ENCODE data around the gene APOC4. TPM values are rescaled to one million over a fixed set of nuclear protein-coding genes. Genes with fewer than 3 reads are reported as not detected.

The APOC4 gene
- total RNA-seq, 1 donor = not detected

DNA sequence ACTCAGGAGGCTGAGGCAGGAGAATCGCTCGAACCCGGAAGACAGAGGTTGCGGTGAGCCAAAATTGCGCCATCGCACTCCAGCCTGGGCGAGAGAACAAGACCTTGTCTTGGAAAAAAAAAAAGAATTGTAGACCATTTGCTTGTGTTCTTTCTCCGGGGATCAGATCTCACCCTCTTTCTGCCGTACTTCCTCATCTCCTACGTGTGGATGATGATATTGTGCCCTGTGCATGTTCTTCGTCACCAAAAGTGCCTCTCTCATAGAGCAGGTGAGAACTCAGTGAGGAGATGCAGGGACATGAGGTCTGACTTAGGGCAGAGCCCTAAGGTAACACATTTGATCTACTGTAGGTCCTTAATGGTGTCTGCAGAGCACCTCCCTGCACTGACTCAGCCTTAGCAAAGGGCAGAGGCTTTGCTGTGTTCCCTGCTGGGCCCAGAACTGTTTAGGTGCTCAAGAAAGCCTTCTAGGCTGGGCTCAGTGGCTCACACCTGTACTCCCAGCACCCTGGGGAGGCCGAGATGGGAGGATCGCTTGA is 5.1 kb downstream of the APOC4 start:
- Histone ChIP-seq H3K4me3 (ENCODE audit: low read length) (no peak overlapping the region), H3K27me3 (ENCODE audit: insufficient read depth, low read length) (no peaks in the 10 kb centered on the region), H3K4me1 (ENCODE audit: insufficient read depth, low read length) (peaks cover 15% of the 10 kb centered on the region), H3K9me3 (ENCODE audit: low read depth, low read length) (no peaks in the 10 kb centered on the region)

GRCh38 chr19:44948237-44948636 is 6.2 kb downstream of the APOC4 start:
- H3K4me1 ChIP-seq (ENCODE audit: insufficient read depth, low read length) = peaks cover 15% of the 10 kb centered on the region
- H3K9me3 ChIP-seq (ENCODE audit: low read depth, low read length) = no peaks in the 10 kb centered on the region
- H3K4me3 ChIP-seq (ENCODE audit: low read length) = no peak overlapping the region
- no peaks in the 10 kb centered on the region for H3K27me3 ChIP-seq (ENCODE audit: insufficient read depth, low read length)

- Histone ChIP-seq H3K4me1 (ENCODE audit: insufficient read depth, low read length) (peaks cover 14% of the 10 kb centered on the region), H3K4me3 (ENCODE audit: low read length) (no peak overlapping the region), H3K27me3 (ENCODE audit: insufficient read depth, low read length) (no peaks in the 10 kb centered on the region), H3K9me3 (ENCODE audit: low read depth, low read length) (no peaks in the 10 kb centered on the region)
These were observed 6.8 kb downstream of the APOC4 start for GRCh38 chr19:44948763-44949374.

DNA sequence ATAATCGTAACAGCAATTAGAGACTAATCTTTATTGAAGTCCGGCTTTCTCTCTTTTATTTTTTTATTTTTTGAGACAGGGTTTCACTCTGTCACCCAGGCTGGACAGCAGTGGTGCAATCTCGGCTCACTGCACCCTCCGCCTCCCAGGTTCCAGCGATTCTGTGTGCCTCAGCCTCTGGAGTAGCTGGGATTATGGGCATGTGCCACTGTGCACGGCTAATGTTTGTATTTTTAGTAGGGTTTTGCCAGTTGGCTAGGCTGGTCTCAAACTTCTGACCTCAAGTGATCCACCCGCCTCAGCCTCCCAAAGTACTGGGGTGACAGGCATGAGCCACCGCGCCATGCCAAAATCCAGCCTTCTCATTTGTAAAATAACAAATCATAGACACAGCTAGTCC is 7.5 kb downstream of the APOC4 start:
- H3K9me3 ChIP-seq (ENCODE audit: low read depth, low read length) = no peaks in the 10 kb centered on the region
- H3K4me1 ChIP-seq (ENCODE audit: insufficient read depth, low read length) = peaks cover 16% of the 10 kb centered on the region
- H3K27me3 ChIP-seq (ENCODE audit: insufficient read depth, low read length) = no peaks in the 10 kb centered on the region
- H3K4me3 ChIP-seq (ENCODE audit: low read length) = no peak overlapping the region

DNA sequence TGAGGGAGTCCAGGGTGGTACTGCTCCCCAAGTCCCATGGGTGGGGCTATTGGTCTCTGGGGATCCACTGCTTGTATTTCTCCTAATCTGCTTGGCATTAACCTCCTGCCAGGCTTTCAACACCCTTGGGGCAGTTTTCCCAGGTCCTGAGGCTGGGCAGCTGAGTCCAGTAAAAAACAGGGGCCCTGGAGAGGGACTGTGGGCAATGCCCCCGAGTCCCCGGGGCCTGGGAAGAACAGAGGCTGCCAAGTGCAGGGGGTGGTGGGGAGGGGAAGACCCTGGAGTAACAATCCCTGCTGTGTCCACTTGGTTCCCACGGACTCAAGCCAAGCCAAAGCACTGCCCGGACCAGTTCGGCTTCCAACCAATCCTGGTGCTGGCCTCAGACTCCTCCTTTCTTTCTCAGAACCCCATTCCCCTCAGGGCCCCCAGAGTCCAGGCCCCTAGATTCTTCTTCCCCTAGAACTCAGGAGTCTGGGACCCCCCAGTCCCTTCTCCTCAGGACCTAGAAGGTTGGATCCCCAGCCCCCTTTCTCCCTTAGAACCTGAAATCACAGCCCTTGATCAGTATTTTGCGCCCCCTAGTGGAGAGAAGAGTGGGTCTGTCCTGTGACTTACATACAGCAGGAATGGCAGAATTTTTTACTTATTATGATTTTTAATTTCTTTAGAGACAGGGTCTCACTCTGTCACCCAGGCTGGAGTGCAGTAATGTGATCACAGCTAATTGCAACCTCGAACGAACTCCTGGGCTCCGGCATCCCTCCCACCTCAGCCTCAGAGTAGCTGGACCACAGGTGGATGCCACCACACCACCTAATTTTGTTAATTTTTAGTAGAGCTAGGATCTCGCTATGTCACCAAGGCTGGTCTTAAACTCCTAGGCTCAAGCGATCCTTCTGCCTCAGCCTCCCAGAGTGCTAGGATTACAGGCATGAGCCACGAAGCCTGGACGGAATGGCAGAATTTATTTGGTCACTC is 9.4 kb downstream of the APOC4 start:
- no peaks in the 10 kb centered on the region for H3K27me3 ChIP-seq (ENCODE audit: insufficient read depth, low read length)
- no peak overlapping the region for H3K4me3 ChIP-seq (ENCODE audit: low read length)
- peaks cover 25% of the 10 kb centered on the region for H3K4me1 ChIP-seq (ENCODE audit: insufficient read depth, low read length)
- no peaks in the 10 kb centered on the region for H3K9me3 ChIP-seq (ENCODE audit: low read depth, low read length)

DNA sequence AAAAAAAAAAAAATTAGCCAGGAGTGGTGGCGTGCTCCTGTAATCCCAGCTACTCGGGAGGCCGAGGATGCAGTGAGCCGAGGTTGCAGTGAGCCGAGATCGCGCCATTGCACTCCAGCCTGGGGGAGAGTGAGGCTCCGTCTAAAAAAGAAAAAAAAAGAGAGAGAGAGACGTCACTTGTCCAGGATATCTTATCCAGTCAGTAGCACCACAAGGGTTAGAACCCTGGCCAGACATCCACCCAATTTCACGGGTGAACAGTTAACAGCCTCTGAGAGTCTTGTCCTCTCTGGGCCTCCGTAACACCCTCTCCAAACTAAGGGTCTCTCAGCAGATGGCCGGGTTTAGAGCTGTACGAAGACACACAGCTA is 12.2 kb downstream of the APOC4 start:
- Histone ChIP-seq H3K27me3 (ENCODE audit: insufficient read depth, low read length) (no peaks in the 10 kb centered on the region), H3K4me1 (ENCODE audit: insufficient read depth, low read length) (peaks cover 43% of the 10 kb centered on the region), H3K4me3 (ENCODE audit: low read length) (peak overlapping the region; percentile 98), H3K9me3 (ENCODE audit: low read depth, low read length) (no peaks in the 10 kb centered on the region)

GRCh38 chr19:44954649-44955504 is 12.8 kb downstream of the APOC4 start, which contains the start of gene CLPTM1:
TSS of gene CLPTM1 (plus strand) at chr19:44955380. CDS start at chr19:44955396, 16 bp downstream.
- H3K4me3 ChIP-seq (ENCODE audit: low read length) = peak within 1 kb of the TSS; percentile 98
- peaks cover 49% of the 10 kb centered on the region for H3K4me1 ChIP-seq (ENCODE audit: insufficient read depth, low read length)
- H3K9me3 ChIP-seq (ENCODE audit: low read depth, low read length) = no peaks in the 10 kb centered on the region
- H3K27me3 ChIP-seq (ENCODE audit: insufficient read depth, low read length) = no peaks in the 10 kb centered on the region

- H3K4me3 ChIP-seq (ENCODE audit: low read length) = peak overlapping the region; percentile 98
- H3K27me3 ChIP-seq (ENCODE audit: insufficient read depth, low read length) = no peaks in the 10 kb centered on the region
- no peaks in the 10 kb centered on the region for H3K9me3 ChIP-seq (ENCODE audit: low read depth, low read length)
- H3K4me1 ChIP-seq (ENCODE audit: insufficient read depth, low read length) = peaks cover 56% of the 10 kb centered on the region
These were observed 13.7 kb downstream of the APOC4 start for GRCh38 chr19:44955505-44956439.

GRCh38 chr19:44957526-44957925 is 15.5 kb downstream of the APOC4 start:
- no peak overlapping the region for H3K4me3 ChIP-seq (ENCODE audit: low read length)
- H3K4me1 ChIP-seq (ENCODE audit: insufficient read depth, low read length) = peaks cover 65% of the 10 kb centered on the region
- H3K27me3 ChIP-seq (ENCODE audit: insufficient read depth, low read length) = no peaks in the 10 kb centered on the region
- H3K9me3 ChIP-seq (ENCODE audit: low read depth, low read length) = no peaks in the 10 kb centered on the region

GRCh38 chr19:44958090-44958489 is 16.1 kb downstream of the APOC4 start:
- H3K27me3 ChIP-seq (ENCODE audit: insufficient read depth, low read length) = no peaks in the 10 kb centered on the region
- peaks cover 65% of the 10 kb centered on the region for H3K4me1 ChIP-seq (ENCODE audit: insufficient read depth, low read length)
- H3K4me3 ChIP-seq (ENCODE audit: low read length) = no peak overlapping the region
- H3K9me3 ChIP-seq (ENCODE audit: low read depth, low read length) = no peaks in the 10 kb centered on the region

DNA sequence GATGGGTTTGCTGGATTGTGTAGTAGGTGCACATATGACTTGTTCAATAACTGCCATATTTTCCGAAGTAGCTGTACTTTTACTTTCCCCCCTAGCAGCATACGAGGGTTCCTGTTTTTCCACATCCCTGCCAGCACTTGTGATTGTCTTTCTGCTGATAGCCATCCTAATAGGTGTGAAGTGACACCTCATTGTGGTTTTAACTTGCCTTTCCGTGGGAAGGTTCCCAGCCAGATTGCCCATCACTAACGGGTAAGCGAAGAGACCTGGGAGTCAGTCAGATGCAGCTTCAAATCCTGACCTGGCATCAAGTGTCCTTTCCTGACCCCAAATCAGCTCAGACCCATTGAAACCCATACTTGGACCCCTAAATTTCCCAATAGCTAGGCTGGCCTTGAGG is 17.7 kb downstream of the APOC4 start:
- no peaks in the 10 kb centered on the region for H3K9me3 ChIP-seq (ENCODE audit: low read depth, low read length)
- no peaks in the 10 kb centered on the region for H3K27me3 ChIP-seq (ENCODE audit: insufficient read depth, low read length)
- H3K4me1 ChIP-seq (ENCODE audit: insufficient read depth, low read length) = peaks cover 55% of the 10 kb centered on the region
- no peak overlapping the region for H3K4me3 ChIP-seq (ENCODE audit: low read length)

GRCh38 chr19:44960906-44961728 is 19.1 kb downstream of the APOC4 start:
- no peak overlapping the region for H3K4me3 ChIP-seq (ENCODE audit: low read length)
- H3K27me3 ChIP-seq (ENCODE audit: insufficient read depth, low read length) = no peaks in the 10 kb centered on the region
- H3K4me1 ChIP-seq (ENCODE audit: insufficient read depth, low read length) = peaks cover 49% of the 10 kb centered on the region
- no peaks in the 10 kb centered on the region for H3K9me3 ChIP-seq (ENCODE audit: low read depth, low read length)

GRCh38 chr19:44961821-44962220 is 19.8 kb downstream of the APOC4 start:
- Histone ChIP-seq H3K4me1 (ENCODE audit: insufficient read depth, low read length) (peaks cover 42% of the 10 kb centered on the region), H3K27me3 (ENCODE audit: insufficient read depth, low read length) (no peaks in the 10 kb centered on the region), H3K9me3 (ENCODE audit: low read depth, low read length) (no peaks in the 10 kb centered on the region), H3K4me3 (ENCODE audit: low read length) (no peak overlapping the region)

Measured in mononuclear cell (primary cell).